DMS53 (cell line): ENCODE results near the gene GATA6.
"Not testable (repeated sequence)": the region's sequence is repeated elsewhere in the genome, so short reads cannot be mapped to it uniquely, and the experiment has no call there.

Experiments
- DNase-seq: peaks from one replicate; lab custom pipeline; 2025; lab: John Stamatoyannopoulos, UW

Gene GATA6

GRCh38 chr18:22182884-22183697, 13.7 kb downstream of the GATA6 start:
- no peak for DNase-seq

DNA sequence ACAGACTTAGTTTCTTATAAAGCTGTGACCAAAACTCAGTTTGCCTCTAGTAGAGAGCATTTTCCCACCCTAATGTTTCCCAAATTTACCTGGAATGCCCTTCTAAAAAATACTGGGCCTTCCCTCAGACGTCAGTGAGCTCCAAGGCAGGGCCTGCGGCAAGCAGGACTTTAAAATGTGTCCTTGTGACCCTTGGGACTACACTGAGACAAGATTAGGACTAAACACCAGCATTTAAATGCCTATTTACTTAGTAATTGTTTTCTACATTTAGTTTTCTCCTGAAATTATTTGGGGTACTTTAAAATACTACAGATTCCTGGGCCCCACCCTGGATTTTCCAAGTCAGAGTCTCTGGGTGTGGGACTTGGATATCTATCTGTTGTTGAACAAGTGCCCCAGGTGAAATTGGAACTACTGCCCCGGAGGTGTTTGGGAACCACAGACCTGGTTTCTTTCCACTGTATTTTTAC, 14.3 kb downstream of the GATA6 start:
- DNase-seq: no peak

DNA sequence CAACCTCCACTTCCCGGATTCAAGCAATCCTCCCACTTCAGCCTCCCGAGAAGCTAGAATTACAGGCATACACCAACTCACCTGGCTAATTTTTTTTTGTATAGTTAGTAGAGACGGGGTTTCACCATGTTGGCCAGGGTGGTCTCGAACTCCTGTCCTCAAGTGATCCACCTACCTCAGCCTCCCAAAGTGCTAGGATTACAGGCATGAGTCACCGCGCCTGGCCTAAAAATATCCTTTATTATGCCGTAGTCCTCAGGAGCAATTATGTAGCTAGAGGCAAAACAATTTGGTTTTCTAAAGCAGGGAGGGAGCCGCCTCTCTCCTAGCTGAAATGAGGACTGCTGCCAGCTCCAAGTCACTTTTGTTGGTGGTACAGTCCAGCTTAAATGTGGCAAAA, 15.2 kb downstream of the GATA6 start:
- DNase-seq: not testable (repeated sequence)

DNA sequence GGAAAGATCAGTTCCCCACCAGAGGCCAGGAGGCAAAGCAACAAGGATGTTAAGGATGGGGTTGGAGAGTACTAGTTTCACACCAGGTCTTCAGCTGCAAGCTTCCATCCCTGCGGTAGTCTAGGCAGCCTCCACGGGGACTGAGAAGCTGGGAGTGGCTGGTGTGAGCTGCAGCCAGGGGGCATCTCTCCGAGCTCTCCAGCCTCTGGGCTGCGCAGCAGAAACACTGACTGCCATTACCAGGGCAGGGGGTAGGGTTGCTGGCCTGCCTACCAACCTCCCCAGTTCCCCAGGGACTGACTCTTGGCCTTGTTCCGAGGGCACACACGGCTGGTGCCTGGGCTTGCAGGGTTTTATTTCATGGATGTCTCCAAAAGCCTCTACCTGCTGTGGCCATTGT, 15.9 kb downstream of the GATA6 start:
- DNase-seq: no peak

GRCh38 chr18:22185771-22186386, 16.5 kb downstream of the GATA6 start:
- DNase-seq: peak; percentile 24

- no peak for DNase-seq
Observed at GRCh38 chr18:22186484-22186971, 17.1 kb downstream of the GATA6 start.

- DNase-seq: no peak
Observed at GRCh38 chr18:22188559-22189267, 19.3 kb downstream of the GATA6 start.

DNA sequence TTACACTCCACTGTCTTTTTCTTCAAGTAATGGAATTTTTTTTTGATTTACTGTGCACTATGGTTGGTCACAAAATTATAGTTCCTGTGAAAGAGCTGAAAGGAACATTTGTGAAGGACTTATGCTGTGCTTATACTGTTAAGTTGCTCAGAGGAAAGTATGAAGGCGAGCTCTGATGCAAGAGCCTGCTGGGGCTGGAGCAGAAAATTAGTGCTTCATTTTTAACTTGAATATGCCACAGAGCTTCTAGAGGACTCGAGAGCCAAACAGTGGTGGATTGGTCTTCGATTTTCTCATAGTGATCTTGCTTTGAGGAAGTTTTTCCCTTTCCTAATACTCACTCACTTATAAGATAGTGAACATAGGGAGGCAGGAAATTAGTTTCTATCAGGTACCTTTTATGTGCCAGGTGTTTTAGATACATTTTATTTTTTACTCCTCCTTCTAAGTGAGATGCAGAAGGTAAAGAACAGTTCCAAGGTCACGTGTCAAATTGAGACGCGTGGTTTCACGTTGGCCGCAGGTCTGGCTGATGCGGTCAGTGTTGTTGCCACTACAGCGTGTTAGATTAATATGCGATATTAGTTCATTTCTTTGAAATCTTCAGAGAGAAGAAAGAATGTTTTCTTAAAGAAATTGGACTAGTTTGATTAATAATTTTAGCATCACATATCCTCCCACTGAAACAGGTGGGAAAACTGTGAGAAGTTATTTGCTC, 20.2 kb downstream of the GATA6 start:
- DNase-seq: no peak

GRCh38 chr18:22191346-22191695, 21.9 kb downstream of the GATA6 start:
- DNase-seq: no peak

DNA sequence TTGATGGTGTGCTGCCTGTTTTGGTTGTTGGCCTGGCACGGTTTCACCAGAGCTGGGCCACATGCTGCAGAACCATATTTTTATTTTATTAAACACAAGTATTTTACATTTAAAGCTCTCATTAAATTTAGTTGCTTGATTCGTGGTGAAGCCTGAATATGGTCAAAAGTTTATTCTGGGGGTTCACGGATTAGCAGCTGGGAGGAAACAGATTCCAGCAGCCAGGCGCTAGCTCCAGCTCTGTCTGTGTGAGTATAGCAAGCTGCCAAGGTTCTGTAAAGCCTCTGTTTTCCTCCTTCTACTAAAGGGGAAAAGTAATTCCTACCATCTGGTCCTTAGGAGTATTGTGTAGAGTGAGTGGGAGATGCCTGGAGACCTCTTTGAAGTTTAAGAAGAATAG, 22.5 kb downstream of the GATA6 start:
- DNase-seq: no peak

DNA sequence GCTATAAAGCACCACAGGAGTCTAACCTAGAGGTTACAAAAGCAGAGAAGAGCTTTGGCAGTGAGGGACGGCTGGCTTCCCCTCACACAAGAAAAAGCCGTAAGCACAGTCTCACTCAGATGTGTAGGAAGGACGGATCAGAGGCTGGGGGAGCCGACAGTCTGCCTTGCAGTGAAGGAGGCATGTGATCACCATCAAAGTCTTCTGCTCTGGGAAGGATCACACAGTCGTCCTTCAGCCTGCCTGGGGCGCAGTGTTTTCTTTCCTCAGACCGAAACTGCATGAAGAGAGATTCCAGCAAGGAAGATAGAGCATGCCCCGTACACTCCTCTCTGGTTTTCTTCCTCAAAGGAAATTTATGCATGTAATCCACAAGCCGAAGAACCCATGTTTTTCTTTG, 24.1 kb downstream of the GATA6 start:
- no peak for DNase-seq

- no peak for DNase-seq
Observed at GRCh38 chr18:22194151-22194598, 24.8 kb downstream of the GATA6 start.

DNA sequence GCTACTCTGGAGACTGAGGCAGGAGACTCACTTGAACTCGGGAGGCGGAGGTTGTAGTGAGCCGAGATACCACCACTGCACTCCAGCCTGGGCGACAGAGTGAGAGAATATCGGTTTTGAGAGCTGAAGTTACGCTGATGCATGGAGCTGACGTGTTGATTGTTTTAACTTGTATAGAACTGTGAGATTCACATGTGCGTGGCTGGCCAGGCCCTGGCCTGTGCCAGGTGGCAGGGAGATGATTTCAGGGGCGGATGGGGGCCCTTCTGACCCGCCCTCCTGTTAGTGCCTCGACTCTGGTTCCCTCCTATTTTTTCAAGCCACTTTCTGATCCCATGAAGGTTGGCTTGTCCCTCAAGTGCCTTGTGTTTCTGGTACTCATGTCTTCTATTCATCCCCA, 25.7 kb downstream of the GATA6 start:
- no peak for DNase-seq

DNA sequence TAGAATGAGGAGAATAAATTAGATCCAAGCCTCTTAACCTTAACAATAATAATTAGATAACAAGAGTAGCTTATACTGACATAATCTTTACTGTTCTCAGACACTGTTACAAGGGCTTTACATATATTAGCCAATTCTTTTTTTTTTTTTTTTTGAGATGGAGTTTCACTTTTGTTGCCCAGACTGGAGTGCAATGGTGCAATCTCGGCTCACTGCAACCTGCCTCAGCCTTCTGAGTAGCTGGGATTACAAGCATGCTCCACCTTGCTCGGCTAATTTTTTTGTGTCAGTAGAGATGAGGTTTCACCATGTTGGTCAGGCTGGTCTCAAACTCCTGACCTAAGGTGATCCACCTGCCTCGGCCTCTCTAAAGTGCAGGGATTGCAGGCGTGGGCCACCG, 27.6 kb downstream of the GATA6 start:
- DNase-seq: not testable (repeated sequence)

DNA sequence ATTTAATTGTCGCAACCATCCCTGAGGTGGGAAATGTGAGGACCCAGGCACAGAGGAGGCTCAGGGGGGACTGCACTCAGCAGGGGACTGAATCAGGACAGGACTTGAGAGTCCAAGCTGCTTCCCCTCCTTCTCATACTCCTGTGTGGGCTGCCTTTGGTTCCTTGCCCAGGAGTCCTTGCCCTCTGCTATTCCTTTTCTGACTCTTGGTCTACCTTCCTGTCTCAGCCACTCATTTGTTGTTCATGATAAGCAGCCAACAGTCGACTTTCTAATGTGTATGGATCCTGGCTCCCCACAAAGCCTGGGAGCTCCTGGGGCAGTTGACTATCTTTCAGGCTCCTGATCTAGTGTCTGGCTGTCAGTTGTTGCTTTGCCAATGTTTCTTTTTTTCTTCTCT, 28.3 kb downstream of the GATA6 start:
- DNase-seq: no peak

- DNase-seq: no peak
Observed at GRCh38 chr18:22198163-22198562, 28.8 kb downstream of the GATA6 start.

GRCh38 chr18:22199005-22199404, 29.6 kb downstream of the GATA6 start:
- no peak for DNase-seq

DNA sequence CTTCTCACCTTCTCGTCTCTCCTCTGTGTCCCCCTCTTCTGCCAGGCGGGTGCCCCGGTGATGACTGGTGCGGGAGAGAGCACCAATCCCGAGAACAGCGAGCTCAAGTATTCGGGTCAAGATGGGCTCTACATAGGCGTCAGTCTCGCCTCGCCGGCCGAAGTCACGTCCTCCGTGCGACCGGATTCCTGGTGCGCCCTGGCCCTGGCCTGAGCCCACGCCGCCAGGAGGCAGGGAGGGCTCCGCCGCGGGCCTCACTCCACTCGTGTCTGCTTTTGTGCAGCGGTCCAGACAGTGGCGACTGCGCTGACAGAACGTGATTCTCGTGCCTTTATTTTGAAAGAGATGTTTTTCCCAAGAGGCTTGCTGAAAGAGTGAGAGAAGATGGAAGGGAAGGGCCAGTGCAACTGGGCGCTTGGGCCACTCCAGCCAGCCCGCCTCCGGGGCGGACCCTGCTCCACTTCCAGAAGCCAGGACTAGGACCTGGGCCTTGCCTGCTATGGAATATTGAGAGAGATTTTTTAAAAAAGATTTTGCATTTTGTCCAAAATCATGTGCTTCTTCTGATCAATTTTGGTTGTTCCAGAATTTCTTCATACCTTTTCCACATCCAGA, 31.3 kb downstream of the GATA6 start:
- DNase-seq: no peak

DNA sequence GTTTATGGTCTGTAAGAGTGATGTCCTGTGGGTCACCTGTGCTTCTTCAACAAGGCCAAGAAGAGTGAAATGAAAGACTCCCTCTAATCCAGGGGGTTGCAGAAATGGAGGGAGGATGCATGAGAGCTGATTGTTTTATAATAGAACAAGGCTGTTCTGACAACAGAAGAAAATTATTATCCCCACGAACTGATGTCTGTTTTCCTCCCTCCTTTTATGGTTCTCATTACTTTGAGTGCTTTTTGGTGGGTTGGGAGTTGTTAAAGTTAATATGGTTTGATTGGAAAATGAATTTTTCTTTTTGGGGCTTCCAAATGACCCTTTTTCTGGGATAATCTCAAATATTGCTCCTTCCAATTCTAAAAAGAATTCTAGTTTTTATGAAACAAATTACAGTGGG, 33.6 kb downstream of the GATA6 start:
- no peak for DNase-seq

GRCh38 chr18:22203536-22204213, 34.3 kb downstream of the GATA6 start:
- no peak for DNase-seq

DNA sequence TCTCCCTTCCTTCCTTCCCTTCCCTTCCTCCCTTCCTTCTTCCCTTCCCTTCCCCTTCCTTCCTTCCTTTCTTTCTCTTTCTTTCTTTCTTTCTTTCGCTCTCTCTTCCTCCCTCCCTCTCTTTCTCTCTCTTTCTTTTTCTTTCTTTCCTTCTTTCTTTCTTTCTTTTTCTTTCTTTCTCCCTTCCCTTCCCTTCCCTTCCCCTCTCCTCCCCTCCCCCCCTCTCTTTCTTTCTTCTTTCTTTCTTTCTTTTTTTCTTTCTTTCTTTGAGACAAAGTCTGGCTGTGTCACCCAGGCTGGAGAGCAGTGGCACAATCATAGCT, 34.8 kb downstream of the GATA6 start:
- no peak for DNase-seq
